Measurements from ENCODE around the gene LEFTY1. TPM values are rescaled to one million over a fixed set of nuclear protein-coding genes. Genes with fewer than 3 reads are reported as not detected.
"Not testable (repeated sequence)": the region's sequence is repeated elsewhere in the genome, so short reads cannot be mapped to it uniquely, and the experiment has no call there.

Gene LEFTY1
- total RNA-seq, result not detected in 2 replicates

- DNase-seq (ENCODE audit: low read depth, low spot score), result no peak
Observed at GRCh38 chr1:225888898-225889601, at the start of gene LEFTY1. Gene LEFTY1, minus strand, starts transcription at chr1:225889146. Its CDS starts 80 bp downstream, at chr1:225889066.

- no peak for DNase-seq (ENCODE audit: low read depth, low spot score)
Observed at GRCh38 chr1:225937048-225937968, 48.4 kb upstream of the LEFTY1 start.

GRCh38 chr1:225936523-225936922 lies 47.6 kb upstream of the LEFTY1 start:
- DNase-seq (ENCODE audit: low read depth, low spot score), result no peak

GRCh38 chr1:225936086-225936485 lies 47.1 kb upstream of the LEFTY1 start:
- not testable (repeated sequence) for DNase-seq (ENCODE audit: low read depth, low spot score)

- DNase-seq (ENCODE audit: low read depth, low spot score), result no peak
Observed at GRCh38 chr1:225934711-225935110, 45.8 kb upstream of the LEFTY1 start.

GRCh38 chr1:225933072-225933471 lies 44.1 kb upstream of the LEFTY1 start:
- no peak for DNase-seq (ENCODE audit: low read depth, low spot score)

- no peak for DNase-seq (ENCODE audit: low read depth, low spot score)
Observed at GRCh38 chr1:225931270-225932136, 42.6 kb upstream of the LEFTY1 start.

- DNase-seq (ENCODE audit: low read depth, low spot score), result no peak
Observed at GRCh38 chr1:225930566-225930965, 41.6 kb upstream of the LEFTY1 start.

- DNase-seq (ENCODE audit: low read depth, low spot score), result not testable (repeated sequence)
Observed at GRCh38 chr1:225929462-225929861, 40.5 kb upstream of the LEFTY1 start.

GRCh38 chr1:225928186-225929175 lies 39.5 kb upstream of the LEFTY1 start:
- no peak for DNase-seq (ENCODE audit: low read depth, low spot score)

- no peak for DNase-seq (ENCODE audit: low read depth, low spot score)
Observed at GRCh38 chr1:225926551-225927113, 37.7 kb upstream of the LEFTY1 start.

GRCh38 chr1:225923692-225924555 lies 35.0 kb upstream of the LEFTY1 start, which contains the start of gene PYCR2:
Gene PYCR2, minus strand, starts transcription at chr1:225924250. Its CDS starts 140 bp downstream, at chr1:225924110.
- peak; percentile 85 for DNase-seq (ENCODE audit: low read depth, low spot score)

- no peak for DNase-seq (ENCODE audit: low read depth, low spot score)
Observed at GRCh38 chr1:225923381-225923691, 34.4 kb upstream of the LEFTY1 start.

GRCh38 chr1:225921734-225922709 lies 33.1 kb upstream of the LEFTY1 start:
- no peak for DNase-seq (ENCODE audit: low read depth, low spot score)

- DNase-seq (ENCODE audit: low read depth, low spot score), result peak; percentile 79
Observed at GRCh38 chr1:225919906-225920305, 31.0 kb upstream of the LEFTY1 start.

GRCh38 chr1:225918280-225918679 lies 29.3 kb upstream of the LEFTY1 start:
- no peak for DNase-seq (ENCODE audit: low read depth, low spot score)

- no peak for DNase-seq (ENCODE audit: low read depth, low spot score)
Observed at GRCh38 chr1:225917536-225917935, 28.6 kb upstream of the LEFTY1 start.

- DNase-seq (ENCODE audit: low read depth, low spot score), result no peak
Observed at GRCh38 chr1:225917101-225917500, 28.2 kb upstream of the LEFTY1 start.

Measured in pulmonary artery endothelial cell (primary cell).